ENCODE data around the gene AHNAK.

The AHNAK gene

GRCh38 chr11:62402226-62402959 lies 144.2 kb downstream of the AHNAK start:
- ChIA-PET POLR2A (no interaction called here), CTCF (interaction anchor here (0.7 to 2.4 kb wide), 3 partner anchors 22 to 141 kb away, joined by 3 to 15 read pairs (median 6); no protein-coding TSS in a partner anchor)
- Histone ChIP-seq H3K4me3 (ENCODE audit: low read depth, low read length) (no peak overlapping the region), H3K9me3 (ENCODE audit: control insufficient read depth, insufficient read depth, low read depth, low read length) (no peaks in the 10 kb centered on the region), H3K27ac (ENCODE audit: extremely low read depth, low read depth, low read length) (no peak overlapping the region), H3K4me1 (ENCODE audit: control insufficient read depth, insufficient read depth, low read length) (no peaks in the 10 kb centered on the region), H3K36me3 (ENCODE audit: control insufficient read depth in 2 of 2, insufficient read depth in 1 of 2, low read length in 2 of 2) (no peaks in the 10 kb centered on the region)
- TF ChIP-seq ZIC2 (tag by site-specific recombination; IDR thresholded peaks at IDR 0.05) (no peak), ZSCAN5A (tag by site-specific recombination; IDR thresholded peaks at IDR 0.05) (no peak), PRDM10 (tag by site-specific recombination; IDR thresholded peaks at IDR 0.05) (0 out of 2 replicates have a peak, but pooled peaks have one; percentile 34), ZFHX2 (tag by site-specific recombination; conservative IDR thresholded peaks at IDR 0.05) (peak; percentile 30), EGR2 (tag by site-specific recombination; IDR thresholded peaks at IDR 0.05; ENCODE audit: low read depth) (peak; percentile 36; the same call in 1 of the 2 replicates)

- ChIA-PET POLR2A (no interaction called here), CTCF (interaction anchor here (0.6 to 2.5 kb wide), 4 partner anchors 11 to 158 kb away, joined by 3 to 15 read pairs (median 7); no protein-coding TSS in a partner anchor)
- H3K27ac ChIP-seq (ENCODE audit: extremely low read depth, low read depth, low read length) = no peak overlapping the region
- TF ChIP-seq ZNF132 (tag by site-specific recombination; IDR thresholded peaks at IDR 0.05; ENCODE audit: borderline replicate concordance) (no peak), CTCF (tag by site-specific recombination; IDR thresholded peaks at IDR 0.05) (no peak)
- H3K9me3 ChIP-seq (ENCODE audit: control insufficient read depth, insufficient read depth, low read depth, low read length) = no peaks in the 10 kb centered on the region
- no peak overlapping the region for H3K4me3 ChIP-seq (ENCODE audit: low read depth, low read length)
- H3K36me3 ChIP-seq (ENCODE audit: control insufficient read depth in 2 of 2, insufficient read depth in 1 of 2, low read length in 2 of 2) = no peaks in the 10 kb centered on the region
- H3K4me1 ChIP-seq (ENCODE audit: control insufficient read depth, insufficient read depth, low read length) = no peaks in the 10 kb centered on the region
Measured at GRCh38 chr11:62401811-62402210, 144.8 kb downstream of the AHNAK start.

- ChIA-PET CTCF (interaction anchor here (0.6 to 2.5 kb wide), 5 partner anchors 9 to 159 kb away, joined by 3 to 15 read pairs (median 8); no protein-coding TSS in a partner anchor), POLR2A (interaction anchor here (1.6 kb wide), 1 partner anchor 173 kb away, joined by 5 read pairs; the partner anchor contains the start of gene EEF1G)
- Histone ChIP-seq H3K4me1 (ENCODE audit: control insufficient read depth, insufficient read depth, low read length) (no peaks in the 10 kb centered on the region), H3K27ac (ENCODE audit: extremely low read depth, low read depth, low read length) (no peak overlapping the region), H3K9me3 (ENCODE audit: control insufficient read depth, insufficient read depth, low read depth, low read length) (no peaks in the 10 kb centered on the region), H3K36me3 (ENCODE audit: control insufficient read depth in 2 of 2, insufficient read depth in 1 of 2, low read length in 2 of 2) (no peaks in the 10 kb centered on the region), H3K4me3 (ENCODE audit: low read depth, low read length) (no peak overlapping the region)
- TF ChIP-seq ZNF549 (tag by site-specific recombination; IDR thresholded peaks at IDR 0.05) (no peak), KLF9 (tag by site-specific recombination; IDR thresholded peaks at IDR 0.05; ENCODE audit: low read depth) (no peak), ZNF529 (tag by site-specific recombination; IDR thresholded peaks at IDR 0.05; ENCODE audit: insufficient replicate concordance) (no peak), BCL11A (tag by site-specific recombination; IDR thresholded peaks at IDR 0.05; ENCODE audit: low read depth) (no peak), ZNF23 (tag by site-specific recombination; IDR thresholded peaks at IDR 0.05; ENCODE audit: borderline replicate concordance) (no peak), ZNF433 (tag by site-specific recombination; IDR thresholded peaks at IDR 0.05; ENCODE audit: low read depth) (no peak), ZNF223 (tag by site-specific recombination; IDR thresholded peaks at IDR 0.05) (no peak), SCRT2 (tag by site-specific recombination; IDR thresholded peaks at IDR 0.05) (no peak), ZNF580 (tag by site-specific recombination; IDR thresholded peaks at IDR 0.05) (no peak), ZSCAN23 (tag by site-specific recombination; IDR thresholded peaks at IDR 0.05) (no peak), ZNF623 (tag by site-specific recombination; IDR thresholded peaks at IDR 0.05) (no peak), ZNF248 (tag by site-specific recombination; IDR thresholded peaks at IDR 0.05) (no peak), ZBTB49 (tag by site-specific recombination; IDR thresholded peaks at IDR 0.05; ENCODE audit: low read depth) (no peak), ZNF394 (tag by site-specific recombination; IDR thresholded peaks at IDR 0.05; ENCODE audit: borderline replicate concordance) (no peak)
Measured at GRCh38 chr11:62401356-62401755, 145.2 kb downstream of the AHNAK start.

Data from HEK293 (cell line).